ENCODE measurements around the gene OGDHL.

Gene OGDHL

DNA sequence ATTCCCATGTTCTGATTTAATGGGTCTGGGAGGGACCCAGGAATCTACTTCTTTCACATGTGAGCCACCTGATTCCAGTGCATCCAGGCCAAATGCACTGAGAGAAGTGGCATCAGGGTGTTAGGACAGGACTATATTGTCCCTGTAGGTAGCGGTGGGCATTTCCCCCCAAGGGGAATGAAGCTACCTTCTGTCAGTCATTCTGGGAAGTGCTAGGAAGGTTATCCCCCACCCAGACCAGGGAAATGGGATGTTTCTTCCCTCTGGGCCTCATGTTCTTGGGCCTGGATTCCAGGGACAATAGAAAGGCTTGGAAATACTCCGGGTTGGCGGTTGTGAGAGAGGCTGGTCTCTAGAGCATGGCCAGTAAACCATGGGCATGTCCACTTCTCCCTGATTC is 61.9 kb downstream of the OGDHL start:
- ChIA-PET POLR2A (no interaction called here), CTCF (no interaction called here)
- no peak for DNase-seq (ENCODE audit: extremely low spot score)
- TF ChIP-seq LEF1 (IDR thresholded peaks at IDR 0.05; ENCODE audit: borderline replicate concordance) (no peak), FOXK2 (IDR thresholded peaks at IDR 0.05) (no peak), ARNT (IDR thresholded peaks at IDR 0.05) (no peak), NFRKB (IDR thresholded peaks at IDR 0.05) (no peak), ZNF384 (IDR thresholded peaks at IDR 0.05) (no peak), SP1 (IDR thresholded peaks at IDR 0.05) (no peak), SUZ12 (IDR thresholded peaks at IDR 0.05) (no peak), FOXA1 (IDR thresholded peaks at IDR 0.05) (no peak), L3MBTL2 (conservative IDR thresholded peaks at IDR 0.05) (no peak), TARDBP (IDR thresholded peaks at IDR 0.05) (no peak), CTBP1 (IDR thresholded peaks at IDR 0.05; ENCODE audit: borderline replicate concordance) (no peak)
- TF ChIP-seq, protein P1, sequence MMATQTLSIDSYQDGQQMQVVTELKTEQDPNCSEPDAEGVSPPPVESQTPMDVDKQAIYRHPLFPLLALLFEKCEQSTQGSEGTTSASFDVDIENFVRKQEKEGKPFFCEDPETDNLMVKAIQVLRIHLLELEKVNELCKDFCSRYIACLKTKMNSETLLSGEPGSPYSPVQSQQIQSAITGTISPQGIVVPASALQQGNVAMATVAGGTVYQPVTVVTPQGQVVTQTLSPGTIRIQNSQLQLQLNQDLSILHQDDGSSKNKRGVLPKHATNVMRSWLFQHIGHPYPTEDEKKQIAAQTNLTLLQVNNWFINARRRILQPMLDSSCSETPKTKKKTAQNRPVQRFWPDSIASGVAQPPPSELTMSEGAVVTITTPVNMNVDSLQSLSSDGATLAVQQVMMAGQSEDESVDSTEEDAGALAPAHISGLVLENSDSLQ (IDR thresholded peaks at IDR 0.05), result no peak

DNA sequence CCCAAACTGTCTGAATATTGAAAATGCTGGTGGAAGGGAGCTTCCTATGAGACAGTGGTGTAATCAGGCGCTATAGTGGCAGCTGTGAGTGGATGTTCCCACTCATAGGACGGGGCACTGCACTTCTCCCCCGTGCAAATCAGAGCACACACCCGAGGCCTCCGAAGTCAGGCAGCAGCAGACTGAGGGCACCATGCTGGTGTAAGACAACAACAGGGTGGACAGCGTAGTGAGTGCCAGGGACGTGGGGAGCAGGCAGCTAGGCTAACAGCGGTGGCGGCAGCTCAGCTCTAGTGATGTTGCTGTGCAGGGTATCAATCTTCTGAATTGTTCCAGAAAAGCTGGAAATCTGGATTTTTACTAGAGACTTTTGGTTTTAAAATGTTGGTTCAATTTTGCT is 63.4 kb downstream of the OGDHL start:
- DNase-seq (ENCODE audit: extremely low spot score), result no peak
- CTCF ChIA-PET, result no interaction called here
- TF ChIP-seq LEF1 (IDR thresholded peaks at IDR 0.05; ENCODE audit: borderline replicate concordance) (no peak), ARNT (IDR thresholded peaks at IDR 0.05) (no peak), SUZ12 (IDR thresholded peaks at IDR 0.05) (no peak), HDGF (IDR thresholded peaks at IDR 0.05; ENCODE audit: borderline replicate concordance) (no peak), FOXK2 (IDR thresholded peaks at IDR 0.05) (no peak)
- POLR2A ChIA-PET, result no interaction called here

DNA sequence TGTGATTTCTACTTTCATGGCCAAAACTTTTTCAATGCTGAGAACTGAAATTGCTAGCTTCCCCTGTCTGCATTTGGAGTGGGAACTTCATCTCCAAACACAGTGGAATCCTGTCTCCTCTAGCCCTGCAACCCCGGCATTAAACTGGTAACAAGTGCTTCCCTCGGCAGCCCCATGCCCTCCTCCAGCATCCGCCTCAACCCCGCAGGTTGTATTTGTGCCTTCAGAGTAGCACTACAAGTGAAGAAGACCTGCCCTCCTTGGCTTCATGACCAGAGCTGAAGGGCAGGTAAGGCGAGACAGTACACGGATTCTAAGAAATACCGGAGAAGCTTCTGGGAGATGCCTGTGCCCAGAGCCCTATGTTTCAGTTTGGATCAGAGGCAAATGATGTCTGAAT is 65.8 kb downstream of the OGDHL start:
- no peak for DNase-seq (ENCODE audit: extremely low spot score)
- TF ChIP-seq SUZ12 (IDR thresholded peaks at IDR 0.05), result no peak
- CTCF ChIA-PET, result no interaction called here
- POLR2A ChIA-PET, result no interaction called here

DNA sequence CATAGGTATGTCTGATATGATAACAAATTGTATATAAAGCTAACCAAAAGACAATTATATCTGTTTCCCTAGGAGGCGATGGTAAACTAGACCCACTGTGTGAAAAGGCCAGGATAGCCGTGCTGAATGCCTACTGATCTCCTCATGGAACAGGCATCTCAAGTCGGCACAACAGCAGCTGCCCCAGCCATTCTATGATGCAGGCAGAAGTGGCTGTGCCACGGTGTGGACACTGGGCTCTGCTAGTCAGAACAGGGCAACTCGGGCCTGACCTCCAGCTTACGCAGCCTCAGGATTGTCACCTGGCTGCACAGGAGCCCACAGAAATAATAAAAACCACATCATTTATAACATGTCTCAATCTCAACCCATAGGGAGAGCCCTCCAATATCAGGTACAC is 67.7 kb downstream of the OGDHL start:
- CTCF ChIA-PET, result no interaction called here

DNA sequence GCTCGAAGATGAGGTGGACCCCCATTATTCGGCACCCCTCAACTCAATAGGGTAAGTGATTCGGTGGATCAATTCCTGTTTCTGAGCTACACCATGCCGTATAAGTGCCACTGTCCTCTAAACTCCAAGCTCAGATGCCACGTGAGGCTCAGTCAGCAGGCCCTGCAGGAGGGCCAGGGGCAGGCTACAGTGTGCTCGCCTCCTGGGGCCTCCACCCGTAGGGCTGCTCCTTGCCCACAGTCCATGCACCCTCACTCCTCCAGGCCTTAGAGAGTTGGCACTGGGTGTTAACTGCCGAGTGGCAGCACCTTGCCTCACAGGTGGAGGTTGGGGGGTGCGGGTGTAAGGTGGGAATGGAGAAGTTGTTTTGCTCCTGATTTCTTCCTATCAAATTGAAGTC is 70.5 kb downstream of the OGDHL start:
- POLR2A ChIA-PET, result no interaction called here
- CTCF ChIA-PET, result no interaction called here
- TF ChIP-seq LEF1 (IDR thresholded peaks at IDR 0.05; ENCODE audit: borderline replicate concordance) (no peak), FOXM1 (IDR thresholded peaks at IDR 0.05; ENCODE audit: borderline replicate concordance) (no peak), NFRKB (IDR thresholded peaks at IDR 0.05) (no peak), FOXK2 (IDR thresholded peaks at IDR 0.05) (no peak), L3MBTL2 (conservative IDR thresholded peaks at IDR 0.05) (no peak), TARDBP (IDR thresholded peaks at IDR 0.05) (no peak), HDGF (IDR thresholded peaks at IDR 0.05; ENCODE audit: borderline replicate concordance) (no peak), CTBP1 (IDR thresholded peaks at IDR 0.05; ENCODE audit: borderline replicate concordance) (no peak), ELF4 (IDR thresholded peaks at IDR 0.05) (no peak), SUZ12 (IDR thresholded peaks at IDR 0.05) (no peak), BHLHE40 (IDR thresholded peaks at IDR 0.05; ENCODE audit: borderline replicate concordance) (no peak), SP1 (IDR thresholded peaks at IDR 0.05) (no peak), FOXA1 (IDR thresholded peaks at IDR 0.05) (no peak), ARNT (IDR thresholded peaks at IDR 0.05) (no peak), ZNF384 (IDR thresholded peaks at IDR 0.05) (no peak)
- TF ChIP-seq, protein P1 (IDR thresholded peaks at IDR 0.05), result no peak
- no peak for DNase-seq (ENCODE audit: extremely low spot score)

More for the DNA sequence above, 67.7 kb downstream of the OGDHL start:
- TF ChIP-seq NFRKB (IDR thresholded peaks at IDR 0.05) (no peak), ELF4 (IDR thresholded peaks at IDR 0.05) (no peak), FOXA1 (IDR thresholded peaks at IDR 0.05) (no peak), SP1 (IDR thresholded peaks at IDR 0.05) (no peak), ZNF384 (IDR thresholded peaks at IDR 0.05) (no peak), HDGF (IDR thresholded peaks at IDR 0.05; ENCODE audit: borderline replicate concordance) (no peak), FOXK2 (IDR thresholded peaks at IDR 0.05) (no peak), LEF1 (IDR thresholded peaks at IDR 0.05; ENCODE audit: borderline replicate concordance) (no peak), TARDBP (IDR thresholded peaks at IDR 0.05) (no peak), SUZ12 (IDR thresholded peaks at IDR 0.05) (no peak), ARNT (IDR thresholded peaks at IDR 0.05) (no peak), L3MBTL2 (conservative IDR thresholded peaks at IDR 0.05) (no peak), FOXM1 (IDR thresholded peaks at IDR 0.05; ENCODE audit: borderline replicate concordance) (no peak), CTBP1 (IDR thresholded peaks at IDR 0.05; ENCODE audit: borderline replicate concordance) (no peak), BHLHE40 (IDR thresholded peaks at IDR 0.05; ENCODE audit: borderline replicate concordance) (no peak)
- TF ChIP-seq, protein P1 (IDR thresholded peaks at IDR 0.05), result no peak
- POLR2A ChIA-PET, result no interaction called here
- no peak for DNase-seq (ENCODE audit: extremely low spot score)

DNA sequence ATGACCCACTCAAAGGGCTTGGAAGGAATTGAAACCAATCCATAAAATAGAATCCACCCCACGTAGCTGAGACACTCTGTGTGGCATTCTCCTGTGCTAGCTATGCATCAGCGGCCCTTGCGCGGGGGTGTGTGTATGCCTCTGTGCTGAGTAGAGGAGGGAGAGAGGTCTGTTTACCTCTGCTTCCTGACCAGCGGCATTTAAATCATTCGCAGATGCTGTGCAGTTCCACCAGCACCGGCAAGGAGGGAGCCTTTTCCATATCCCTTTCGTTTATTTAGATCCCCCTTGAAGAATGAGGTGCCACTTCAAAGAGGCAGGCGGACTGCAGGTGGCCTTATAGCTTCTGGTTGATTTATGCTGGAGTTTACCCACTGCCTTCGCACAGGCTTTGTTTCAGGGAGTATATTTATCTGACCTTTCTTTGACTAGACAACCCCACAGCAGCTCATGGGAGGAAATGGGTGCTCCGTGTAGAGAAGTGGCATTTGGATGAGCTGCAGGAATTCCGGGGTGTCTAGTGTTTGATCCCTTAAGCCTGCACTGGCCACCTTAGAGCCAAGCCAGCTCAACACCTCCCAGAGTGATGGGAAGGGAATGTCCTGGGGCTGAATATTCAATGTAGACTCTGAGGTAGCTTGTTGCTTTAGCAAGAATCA is 71.3 kb downstream of the OGDHL start:
- POLR2A ChIA-PET, result no interaction called here
- CTCF ChIA-PET, result interaction anchor here (0.5 kb wide), 1 partner anchor 32 kb away, joined by 6 read pairs; no protein-coding TSS in a partner anchor
- no peak for DNase-seq (ENCODE audit: extremely low spot score)
- TF ChIP-seq NFRKB (IDR thresholded peaks at IDR 0.05), result no peak
- no peak for TF ChIP-seq ELF4 (IDR thresholded peaks at IDR 0.05)
- TF ChIP-seq FOXK2 (IDR thresholded peaks at IDR 0.05), result no peak
- no peak for TF ChIP-seq HDGF (IDR thresholded peaks at IDR 0.05; ENCODE audit: borderline replicate concordance)
- no peak for TF ChIP-seq FOXA1 (IDR thresholded peaks at IDR 0.05)
- no peak for TF ChIP-seq ARNT (IDR thresholded peaks at IDR 0.05)
- TF ChIP-seq TARDBP (IDR thresholded peaks at IDR 0.05), result no peak
- no peak for TF ChIP-seq ZNF384 (IDR thresholded peaks at IDR 0.05)

Measured in HEK293T (cell line).